ENCODE results near the gene SART1. TPM values are rescaled to one million over a fixed set of nuclear protein-coding genes. Genes with fewer than 3 reads are reported as not detected.

The SART1 gene
- 81.7 and 98.5 TPM in 2 replicates for total RNA-seq

- H3K4me3 Mint-ChIP-seq (ENCODE audit: low read depth) = peak within 1 kb of the TSS; percentile 96
- intact Hi-C loops (cut with micrococcal nuclease) = loop anchor here (1.0 to 2.0 kb wide), 4 partner anchors 33 to 73 kb away; partner anchors contain the start of genes BANF1, C11orf68, DRAP1 and EIF1AD
- H3K4me1 Mint-ChIP-seq (ENCODE audit: low read depth) = peaks cover 35% of the 10 kb centered on the region
- no peaks in the 10 kb centered on the region for H3K9me3 Mint-ChIP-seq
- no peaks in the 10 kb centered on the region for H3K27me3 Mint-ChIP-seq (ENCODE audit: low read depth)
- H3K36me3 Mint-ChIP-seq (ENCODE audit: low read depth) = peaks cover 42% of the 10 kb centered on the region
- peak within 1 kb of the TSS; percentile 97 for H3K27ac Mint-ChIP-seq
- peak; percentile 94 for DNase-seq (ENCODE audit: low spot score)
Observed at GRCh38 chr11:65961267-65962140, at the start of gene SART1. Gene SART1, plus strand, starts transcription at chr11:65961734. Its CDS starts 47 bp downstream, at chr11:65961781.

GRCh38 chr11:65912845-65913244 lies 48.7 kb upstream of the SART1 start:
- Mint-ChIP-seq H3K4me3 (ENCODE audit: low read depth) (no peak overlapping the region), H3K27me3 (ENCODE audit: low read depth) (no peaks in the 10 kb centered on the region), H3K36me3 (ENCODE audit: low read depth) (peaks cover 10% of the 10 kb centered on the region), H3K4me1 (ENCODE audit: low read depth) (peaks cover 21% of the 10 kb centered on the region), H3K9me3 (no peaks in the 10 kb centered on the region), H3K27ac (no peak overlapping the region)
- intact Hi-C loops (cut with micrococcal nuclease) = no loop called here
- DNase-seq (ENCODE audit: low spot score) = no peak

GRCh38 chr11:65915101-65915820 lies 46.3 kb upstream of the SART1 start:
- intact Hi-C loops (cut with micrococcal nuclease) = no loop called here
- Mint-ChIP-seq H3K9me3 (no peaks in the 10 kb centered on the region), H3K27me3 (ENCODE audit: low read depth) (no peaks in the 10 kb centered on the region), H3K4me3 (ENCODE audit: low read depth) (no peak overlapping the region), H3K27ac (no peak overlapping the region), H3K4me1 (ENCODE audit: low read depth) (peaks cover 17% of the 10 kb centered on the region), H3K36me3 (ENCODE audit: low read depth) (peaks cover 16% of the 10 kb centered on the region)
- no peak for DNase-seq (ENCODE audit: low spot score)

- H3K9me3 Mint-ChIP-seq = no peaks in the 10 kb centered on the region
- H3K27me3 Mint-ChIP-seq (ENCODE audit: low read depth) = no peaks in the 10 kb centered on the region
- peaks cover 19% of the 10 kb centered on the region for H3K4me1 Mint-ChIP-seq (ENCODE audit: low read depth)
- no peak for DNase-seq (ENCODE audit: low spot score)
- peaks cover 18% of the 10 kb centered on the region for H3K36me3 Mint-ChIP-seq (ENCODE audit: low read depth)
- intact Hi-C loops (cut with micrococcal nuclease) = no loop called here
- H3K27ac Mint-ChIP-seq = no peak overlapping the region
- H3K4me3 Mint-ChIP-seq (ENCODE audit: low read depth) = no peak overlapping the region
Observed at GRCh38 chr11:65915821-65916251, 45.7 kb upstream of the SART1 start.

GRCh38 chr11:65916391-65916790 lies 45.1 kb upstream of the SART1 start:
- no peak for DNase-seq (ENCODE audit: low spot score)
- peaks cover 19% of the 10 kb centered on the region for H3K4me1 Mint-ChIP-seq (ENCODE audit: low read depth)
- no peaks in the 10 kb centered on the region for H3K27me3 Mint-ChIP-seq (ENCODE audit: low read depth)
- H3K27ac Mint-ChIP-seq = no peak overlapping the region
- intact Hi-C loops (cut with micrococcal nuclease) = no loop called here
- no peaks in the 10 kb centered on the region for H3K9me3 Mint-ChIP-seq
- H3K36me3 Mint-ChIP-seq (ENCODE audit: low read depth) = peaks cover 18% of the 10 kb centered on the region
- peak overlapping the region; percentile 66 for H3K4me3 Mint-ChIP-seq (ENCODE audit: low read depth)

- intact Hi-C loops (cut with micrococcal nuclease) = no loop called here
- Mint-ChIP-seq H3K9me3 (no peaks in the 10 kb centered on the region), H3K4me1 (ENCODE audit: low read depth) (peaks cover 19% of the 10 kb centered on the region), H3K36me3 (ENCODE audit: low read depth) (peaks cover 25% of the 10 kb centered on the region), H3K27me3 (ENCODE audit: low read depth) (no peaks in the 10 kb centered on the region), H3K27ac (peak overlapping the region; percentile 42), H3K4me3 (ENCODE audit: low read depth) (peak overlapping the region; percentile 66)
- no peak for DNase-seq (ENCODE audit: low spot score)
Observed at GRCh38 chr11:65917077-65917433, 44.5 kb upstream of the SART1 start.

- DNase-seq (ENCODE audit: low spot score) = no peak
- Mint-ChIP-seq H3K4me3 (ENCODE audit: low read depth) (peak overlapping the region; percentile 83), H3K9me3 (no peaks in the 10 kb centered on the region), H3K4me1 (ENCODE audit: low read depth) (peaks cover 19% of the 10 kb centered on the region), H3K27me3 (ENCODE audit: low read depth) (no peaks in the 10 kb centered on the region), H3K36me3 (ENCODE audit: low read depth) (peaks cover 30% of the 10 kb centered on the region), H3K27ac (peak overlapping the region; percentile 75)
- intact Hi-C loops (cut with micrococcal nuclease) = loop anchor here (2.0 kb wide), 1 partner anchor 43 kb away; the partner anchor contains the start of gene SART1
Observed at GRCh38 chr11:65917434-65918210, 43.9 kb upstream of the SART1 start.

GRCh38 chr11:65918211-65919140 lies 43.1 kb upstream of the SART1 start, which contains the start of gene C11orf68:
Gene C11orf68, minus strand, starts transcription at chr11:65919062. Its CDS starts 31 bp downstream, at chr11:65919031.
- H3K4me3 Mint-ChIP-seq (ENCODE audit: low read depth) = peak within 1 kb of the TSS; percentile 88
- peaks cover 19% of the 10 kb centered on the region for H3K4me1 Mint-ChIP-seq (ENCODE audit: low read depth)
- no peaks in the 10 kb centered on the region for H3K27me3 Mint-ChIP-seq (ENCODE audit: low read depth)
- H3K27ac Mint-ChIP-seq = peak within 1 kb of the TSS; percentile 85
- H3K9me3 Mint-ChIP-seq = no peaks in the 10 kb centered on the region
- intact Hi-C loops (cut with micrococcal nuclease) = loop anchor here (1.0 to 2.0 kb wide), 4 partner anchors 10 to 59 kb away; partner anchors contain the start of genes FOSL1 and SART1
- no peak for DNase-seq (ENCODE audit: low spot score)
- peaks cover 39% of the 10 kb centered on the region for H3K36me3 Mint-ChIP-seq (ENCODE audit: low read depth)

GRCh38 chr11:65919141-65919572 lies 42.4 kb upstream of the SART1 start, which contains the start of gene DRAP1:
Gene DRAP1, plus strand, starts transcription at chr11:65919426. Its CDS starts 76 bp downstream, at chr11:65919502.
- peak; percentile 97 for DNase-seq (ENCODE audit: low spot score)
- Mint-ChIP-seq H3K27ac (peak within 1 kb of the TSS; percentile 85), H3K4me3 (ENCODE audit: low read depth) (peak within 1 kb of the TSS; percentile 88), H3K9me3 (no peaks in the 10 kb centered on the region), H3K4me1 (ENCODE audit: low read depth) (peaks cover 19% of the 10 kb centered on the region), H3K36me3 (ENCODE audit: low read depth) (peaks cover 40% of the 10 kb centered on the region), H3K27me3 (ENCODE audit: low read depth) (no peaks in the 10 kb centered on the region)
- intact Hi-C loops (cut with micrococcal nuclease) = loop anchor here (1.0 to 2.0 kb wide), 4 partner anchors 9 to 60 kb away; partner anchors contain the start of genes FOSL1 and SART1

GRCh38 chr11:65919573-65920371 lies 41.8 kb upstream of the SART1 start:
- Mint-ChIP-seq H3K27ac (peak overlapping the region; percentile 85), H3K27me3 (ENCODE audit: low read depth) (no peaks in the 10 kb centered on the region), H3K4me1 (ENCODE audit: low read depth) (peaks cover 19% of the 10 kb centered on the region), H3K4me3 (ENCODE audit: low read depth) (peak overlapping the region; percentile 88), H3K9me3 (no peaks in the 10 kb centered on the region), H3K36me3 (ENCODE audit: low read depth) (peaks cover 40% of the 10 kb centered on the region)
- intact Hi-C loops (cut with micrococcal nuclease) = loop anchor here (1.0 to 2.0 kb wide), 4 partner anchors 9 to 60 kb away; partner anchors contain the start of genes FOSL1 and SART1
- no peak for DNase-seq (ENCODE audit: low spot score)
